ENCODE data around the gene NUP210L. TPM values are rescaled to one million over a fixed set of nuclear protein-coding genes. Genes with fewer than 3 reads are reported as not detected.

NUP210L gene
- total and polyA plus RNA-seq, 9 of the 15 experiments (the other 6 are each of a cell fraction or from before 2014, with no cell fraction given), result 0.01 to 0.04 TPM; not detected in 7

DNA sequence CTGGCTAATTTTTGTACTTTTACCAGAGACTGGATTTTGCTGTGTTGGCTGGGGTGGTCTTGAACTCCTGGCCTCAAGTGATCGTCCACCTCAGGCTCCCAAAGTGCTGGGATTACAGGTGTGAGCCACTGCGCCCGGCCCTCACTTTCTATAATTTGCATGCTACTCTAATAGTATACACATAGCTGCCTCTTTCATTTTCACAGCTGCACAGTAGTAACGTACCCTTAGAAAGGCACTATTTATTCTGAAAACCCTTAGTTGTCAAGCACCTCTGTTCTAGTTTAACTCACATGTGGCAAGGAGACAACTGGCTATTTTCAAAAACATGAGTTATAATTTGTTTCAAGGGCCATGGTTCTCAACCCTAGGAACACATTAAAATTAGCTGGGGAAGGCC is 19.8 kb upstream of the NUP210L start (continued):
- no peak for TF ChIP-seq TSHZ1 (CRISPR knock-in tag; IDR thresholded peaks at IDR 0.05)

DNA sequence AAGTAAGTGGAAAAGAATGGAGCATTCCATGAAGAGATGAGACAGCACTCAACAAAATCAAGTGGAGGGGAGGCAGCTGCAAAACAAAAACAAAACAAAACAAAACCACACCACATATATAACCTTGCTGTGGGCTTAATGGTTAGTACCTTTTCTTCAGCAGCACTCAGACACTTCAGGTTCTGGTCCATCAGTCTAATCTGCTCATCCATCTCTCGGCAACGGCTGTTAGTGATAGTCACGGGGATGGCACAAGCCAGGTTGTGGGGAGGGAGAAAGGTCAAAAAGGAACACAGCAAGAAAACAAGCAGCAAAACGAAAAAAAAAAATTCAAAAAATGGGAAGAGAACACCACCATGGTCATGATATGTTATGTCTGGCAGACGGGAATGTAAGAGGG is 17.0 kb upstream of the NUP210L start:
- Histone ChIP-seq H2AFZ (ENCODE audit: low read depth, low read length) (no peak overlapping the region), H3K27ac (ENCODE audit: extremely low read depth, low read depth, low read length) (no peak overlapping the region), H3K9me3 (replicated peaks; ENCODE audit: control insufficient read depth, insufficient read depth, low read depth, low read length) (no peaks in the 10 kb centered on the region), H3K36me3 (ENCODE audit: control insufficient read depth, insufficient read depth, low read length) (peaks cover 92% of the 10 kb centered on the region), H3K4me2 (ENCODE audit: insufficient read depth, low read length) (no peak overlapping the region), H3K4me3 (no peak overlapping the region), H4K20me1 (replicated peaks; ENCODE audit: control insufficient read depth, insufficient read depth, low read length) (0 out of 2 replicates have a peak, but pooled peaks cover 3% of the 10 kb centered on the region), H3K9ac (ENCODE audit: insufficient read depth in 1 of 2, low read depth in 2 of 2, low read length in 2 of 2) (no peak overlapping the region), H3K79me2 (ENCODE audit: control insufficient read depth, insufficient read depth, low read length) (peaks cover 39% of the 10 kb centered on the region), H3K9me1 (ENCODE audit: control insufficient read depth, insufficient read depth, low read length) (no peaks in the 10 kb centered on the region), H3K4me1 (replicated peaks in 1 of 2; ENCODE audit: control insufficient read depth in 2 of 2, insufficient read depth in 2 of 2, low read length in 2 of 2) (no peaks in the 10 kb centered on the region; a peak in 2 of 5 replicates), H3K27me3 (ENCODE audit: control insufficient read depth in 2 of 2, insufficient read depth in 2 of 2, low read length in 2 of 2) (no peaks in the 10 kb centered on the region)
- in situ Hi-C loops (cut with MboI), result no loop called here
- ATAC-seq, result no peak
- BruUV-seq (replicated peaks), result no TSS peak
- POLR2A ChIA-PET, result interaction anchor here (1.1 to 1.4 kb wide), 3 partner anchors 13 to 182 kb away, joined by 3 to 4 read pairs (median 3); partner anchors contain the start of gene RPS27
- no peak for DNase-seq (ENCODE audit: extremely low read depth in 1 of 4, low spot score in 3 of 4)
- intact Hi-C loops (cut with micrococcal nuclease), result no loop called here
- CTCF ChIA-PET (ENCODE audit: low intra/inter-chr PET ratio), result no interaction called here
- FAIRE-seq, result no peak
- WGBS (ENCODE audit: insufficient coverage, low coverage, missing lambda C conversion rate), result 81% methylated on average over 5 of the region's 5 CpGs
- TF ChIP-seq RBM17 (IDR thresholded peaks at IDR 0.05; ENCODE audit: borderline replicate concordance, low read depth, low read length) (no peak), GTF2F1 (IDR thresholded peaks at IDR 0.05; ENCODE audit: low read depth, low read length) (no peak), RFX1 (IDR thresholded peaks at IDR 0.05) (no peak), ARID1B (IDR thresholded peaks at IDR 0.05) (no peak), PREB (CRISPR knock-in tag; IDR thresholded peaks at IDR 0.05) (no peak), NONO (IDR thresholded peaks at IDR 0.05; ENCODE audit: low read depth in 2 of 2, low read length in 1 of 2) (no peak)
- TF ChIP-seq, protein P1, sequence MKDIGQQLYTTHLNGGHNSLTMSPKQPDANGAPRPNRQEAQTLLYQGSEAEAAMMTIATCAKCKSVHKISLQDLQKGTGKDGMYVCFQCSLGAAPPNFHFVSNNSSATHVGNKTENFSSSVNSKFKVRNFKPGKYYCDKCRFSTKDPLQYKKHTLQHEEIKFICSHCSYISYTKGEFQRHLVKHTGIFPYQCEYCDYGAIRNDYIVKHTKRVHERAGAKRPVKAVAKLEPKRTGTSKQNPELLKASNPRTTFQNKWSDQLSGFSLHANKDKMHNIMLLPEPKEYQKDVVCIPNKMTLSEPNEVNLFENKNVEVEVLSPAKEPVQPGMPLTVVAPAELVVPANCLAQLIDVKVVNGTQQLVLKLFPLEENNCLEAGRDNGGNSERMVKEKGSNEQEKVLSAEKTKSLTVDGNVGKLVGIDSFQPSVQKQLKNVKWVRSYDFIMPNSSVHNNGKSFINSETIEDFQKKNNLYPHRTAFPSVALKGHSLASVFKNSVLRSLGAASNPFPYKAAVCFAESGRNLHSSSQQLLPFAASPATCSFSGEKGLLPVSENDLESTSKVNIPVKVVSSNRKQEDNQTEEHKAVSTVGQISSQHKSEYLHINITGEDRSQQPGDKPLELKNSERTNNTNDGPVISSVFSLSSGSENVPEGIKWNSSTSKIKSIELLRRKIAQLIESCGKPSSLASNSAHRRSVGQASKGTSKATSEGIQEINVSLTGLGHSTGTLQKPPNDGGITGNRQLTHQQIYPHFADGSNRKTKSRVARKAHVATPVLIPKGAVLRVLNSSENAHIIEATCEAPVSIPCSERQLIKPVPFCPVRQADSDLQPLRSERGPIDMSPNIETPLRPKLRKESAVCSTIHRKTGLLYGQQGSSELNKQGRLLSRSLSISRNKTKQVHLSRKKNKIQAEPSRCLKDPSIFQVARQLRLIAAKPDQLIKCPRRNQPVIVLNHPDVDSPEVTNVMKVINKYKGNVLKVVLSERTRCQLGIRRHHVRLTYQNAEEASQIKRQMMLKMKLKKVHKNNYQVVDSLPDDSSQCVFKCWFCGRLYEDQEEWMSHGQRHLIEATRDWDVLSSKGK (CRISPR knock-in tag; IDR thresholded peaks at IDR 0.05), result no peak
- TF ChIP-seq, protein P2, sequence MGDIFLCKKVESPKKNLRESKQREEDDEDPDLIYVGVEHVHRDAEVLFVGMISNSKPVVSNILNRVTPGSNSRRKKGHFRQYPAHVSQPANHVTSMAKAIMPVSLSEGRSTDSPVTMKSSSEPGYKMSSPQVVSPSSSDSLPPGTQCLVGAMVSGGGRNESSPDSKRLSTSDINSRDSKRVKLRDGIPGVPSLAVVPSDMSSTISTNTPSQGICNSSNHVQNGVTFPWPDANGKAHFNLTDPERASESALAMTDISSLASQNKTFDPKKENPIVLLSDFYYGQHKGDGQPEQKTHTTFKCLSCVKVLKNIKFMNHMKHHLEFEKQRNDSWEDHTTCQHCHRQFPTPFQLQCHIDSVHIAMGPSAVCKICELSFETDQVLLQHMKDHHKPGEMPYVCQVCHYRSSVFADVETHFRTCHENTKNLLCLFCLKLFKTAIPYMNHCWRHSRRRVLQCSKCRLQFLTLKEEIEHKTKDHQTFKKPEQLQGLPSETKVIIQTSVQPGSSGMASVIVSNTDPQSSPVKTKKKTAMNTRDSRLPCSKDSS (IDR thresholded peaks at IDR 0.05; ENCODE audit: low read depth, partially characterized antibody), result no peak

Measured in K562 (cell line).